Measurements from ENCODE around the gene ZNF552. TPM values are rescaled to one million over a fixed set of nuclear protein-coding genes. Genes with fewer than 3 reads are reported as not detected.

Gene ZNF552
- total and polyA plus RNA-seq, 2 of the 8 experiments (the other 6 are each of a cell fraction or from before 2014, with no cell fraction given): 5.9 to 11.6 TPM

DNA sequence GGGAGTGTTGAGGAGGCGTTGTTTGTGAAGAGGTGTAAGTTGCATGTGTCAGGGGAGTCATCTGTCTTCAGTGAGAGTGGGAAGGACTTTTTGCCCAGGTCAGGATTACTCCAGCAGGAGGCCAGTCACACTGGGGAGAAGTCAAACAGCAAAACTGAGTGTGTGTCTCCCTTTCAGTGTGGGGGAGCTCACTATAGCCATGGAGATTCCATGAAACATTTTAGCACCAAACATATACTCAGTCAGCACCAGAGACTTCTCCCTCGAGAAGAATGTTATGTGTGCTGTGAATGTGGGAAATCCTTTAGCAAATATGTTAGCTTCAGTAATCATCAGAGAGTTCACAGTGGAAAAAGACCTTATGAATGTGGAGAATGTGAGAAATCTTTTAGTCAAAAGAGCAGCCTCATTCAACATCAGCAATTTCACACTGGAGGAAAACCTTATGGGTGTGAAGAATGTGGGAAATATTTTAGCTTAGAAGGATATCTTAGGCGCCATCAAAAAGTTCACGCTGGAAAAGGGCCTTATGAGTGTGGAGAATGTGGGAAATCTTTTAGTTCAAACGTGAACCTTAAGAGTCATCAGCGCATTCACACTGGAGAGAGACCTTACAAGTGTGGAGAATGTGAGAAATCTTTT is 26.5 kb upstream of the ZNF552 start:
- H3K79me2 ChIP-seq (ENCODE audit: control insufficient read depth in 1 of 2, insufficient read depth in 2 of 2, low read length in 2 of 2): peaks cover 7 to 83% of the 10 kb centered on the region in 2 experiments; a peak in 3 of 4 replicates
- no peak for FAIRE-seq
- TF ChIP-seq BRCA1 (IDR thresholded peaks at IDR 0.05; ENCODE audit: low read depth, low read length) (no peak), POU5F1 (IDR thresholded peaks at IDR 0.05; ENCODE audit: low read depth, low read length) (no peak), CTBP2 (IDR thresholded peaks at IDR 0.05; ENCODE audit: borderline replicate concordance, insufficient read depth, insufficient read length, low read length) (no peak), PHF8 (conservative IDR thresholded peaks at IDR 0.05; ENCODE audit: low read depth, low read length) (no peak), CHD2 (IDR thresholded peaks at IDR 0.05; ENCODE audit: low read length) (no peak), SIN3A (conservative IDR thresholded peaks at IDR 0.05 in 1 of 2, IDR thresholded peaks at IDR 0.05 in 1 of 2; ENCODE audit: low read depth in 1 of 2, low read length in 2 of 2) (no peak), SIRT6 (IDR thresholded peaks at IDR 0.05; ENCODE audit: low read length) (no peak), CEBPB (IDR thresholded peaks at IDR 0.05; ENCODE audit: low read depth, low read length) (no peak), MAFK (IDR thresholded peaks at IDR 0.05; ENCODE audit: low read depth, low read length) (no peak), FOSL1 (IDR thresholded peaks at IDR 0.05; ENCODE audit: insufficient read depth, low read depth, low read length) (no peak)
- TF ChIP-seq, protein P1, sequence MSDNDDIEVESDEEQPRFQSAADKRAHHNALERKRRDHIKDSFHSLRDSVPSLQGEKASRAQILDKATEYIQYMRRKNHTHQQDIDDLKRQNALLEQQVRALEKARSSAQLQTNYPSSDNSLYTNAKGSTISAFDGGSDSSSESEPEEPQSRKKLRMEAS (IDR thresholded peaks at IDR 0.05): no peak
- TF ChIP-seq, protein P2, sequence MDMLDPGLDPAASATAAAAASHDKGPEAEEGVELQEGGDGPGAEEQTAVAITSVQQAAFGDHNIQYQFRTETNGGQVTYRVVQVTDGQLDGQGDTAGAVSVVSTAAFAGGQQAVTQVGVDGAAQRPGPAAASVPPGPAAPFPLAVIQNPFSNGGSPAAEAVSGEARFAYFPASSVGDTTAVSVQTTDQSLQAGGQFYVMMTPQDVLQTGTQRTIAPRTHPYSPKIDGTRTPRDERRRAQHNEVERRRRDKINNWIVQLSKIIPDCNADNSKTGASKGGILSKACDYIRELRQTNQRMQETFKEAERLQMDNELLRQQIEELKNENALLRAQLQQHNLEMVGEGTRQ (IDR thresholded peaks at IDR 0.05; ENCODE audit: low read length): no peak

More for the DNA sequence above, 26.5 kb upstream of the ZNF552 start:
- no peak overlapping the region for H3K27ac ChIP-seq (ENCODE audit: low read depth, low read length)
- peaks cover 6 to 14% of the 10 kb centered on the region in 2 experiments for H4K20me1 ChIP-seq (replicated peaks in 1 of 2; ENCODE audit: control insufficient read depth in 1 of 2, insufficient read depth in 2 of 2, low read length in 2 of 2)
- CTCF ChIA-PET (ENCODE audit: partially characterized antibody): no interaction called here
- no peak overlapping the region for H4K91ac ChIP-seq (replicated peaks; ENCODE audit: insufficient read length, low read length)
- H2AK5ac ChIP-seq (ENCODE audit: low read depth, low read length): no peak overlapping the region
- H3K27me3 ChIP-seq (replicated peaks in 1 of 4; ENCODE audit: control insufficient read depth in 3 of 4, extremely low read depth in 1 of 4, insufficient read depth in 3 of 4, low read length in 3 of 4): no peaks in the 10 kb centered on the region
- H2AFZ ChIP-seq (ENCODE audit: low read length): no peak overlapping the region
- no peak overlapping the region for H2BK120ac ChIP-seq (replicated peaks; ENCODE audit: low read depth, low read length)
- peaks cover 12 to 63% (median 36%) of the 10 kb centered on the region in 4 experiments for H3K36me3 ChIP-seq (ENCODE audit: control insufficient read depth in 2 of 4, insufficient read depth in 4 of 4, low read length in 3 of 4)
- no peak overlapping the region for H2BK5ac ChIP-seq (ENCODE audit: low read depth, low read length)
- no peak overlapping the region for H3K4me2 ChIP-seq (ENCODE audit: insufficient read depth in 1 of 2, low read depth in 2 of 2, low read length in 2 of 2)
- H3K23ac ChIP-seq (ENCODE audit: insufficient read length): no peak overlapping the region
- no peak overlapping the region for H3K4ac ChIP-seq (replicated peaks; ENCODE audit: insufficient read length, low read depth, low read length)
- POLR2A ChIA-PET (ENCODE audit: partially characterized antibody): interaction anchor here (1.1 to 3.4 kb wide), 4 partner anchors 9 to 47 kb away, joined by 3 to 16 read pairs (median 7); partner anchors contain the start of genes ZNF587 and ZNF587B
- DNase-seq (ENCODE audit: low read depth in 1 of 2, low spot score in 2 of 2): no peak
- H4K8ac ChIP-seq (ENCODE audit: extremely low read depth, insufficient read depth, low read length): no peak overlapping the region
- no peak overlapping the region for H3K4me3 ChIP-seq (ENCODE audit: extremely low read depth in 1 of 4, insufficient read depth in 2 of 4, low read depth in 3 of 4, low read length in 4 of 4)
- H3K18ac ChIP-seq (ENCODE audit: extremely low read depth, low read length): no peak overlapping the region
- no peak overlapping the region for H3K9ac ChIP-seq (replicated peaks in 1 of 4; ENCODE audit: extremely low read depth in 1 of 4, low read depth in 3 of 4, low read length in 3 of 4)
- no peaks in the 10 kb centered on the region for H3K9me3 ChIP-seq (ENCODE audit: insufficient read depth in 2 of 2, low read depth in 1 of 2, low read length in 1 of 2)
- H2BK20ac ChIP-seq (ENCODE audit: low read length): no peak overlapping the region
- no peak overlapping the region for H4K5ac ChIP-seq (ENCODE audit: insufficient read length, low read depth, low read length)
- no peaks in the 10 kb centered on the region for H3K4me1 ChIP-seq (replicated peaks in 1 of 4; ENCODE audit: control insufficient read depth in 3 of 4, insufficient read depth in 4 of 4, low read length in 3 of 4)
- no peak overlapping the region for H3K56ac ChIP-seq (replicated peaks; ENCODE audit: insufficient read length, low read depth, low read length)
- no peak overlapping the region for H2BK15ac ChIP-seq (ENCODE audit: low read length)
- no peaks in the 10 kb centered on the region for H3K23me2 ChIP-seq (ENCODE audit: low read depth, low read length)
- H2BK12ac ChIP-seq (ENCODE audit: low read depth, low read length): no peak overlapping the region
- no peak overlapping the region for H3K14ac ChIP-seq (ENCODE audit: insufficient read length)
- peaks cover 5% of the 10 kb centered on the region; the same call in 1 of the 2 replicates for H3K79me1 ChIP-seq (ENCODE audit: low read depth, low read length)
- 97% methylated on average over 6 of the region's 6 CpGs; no CpG with 5 or more reads in 1 of the 2 experiments for WGBS, 2 experiments (ENCODE audit: extremely low coverage in 1 of 2, insufficient coverage in 1 of 2, insufficient read length in 1 of 2, insufficient replicate concordance in 2 of 2, low coverage in 1 of 2, low lambda C conversion rate in 2 of 2, missing lambda C conversion rate in 1 of 2)
